GM08714 (cell line): Measurements from ENCODE around the gene BRSK2.
"Not testable (repeated sequence)": the region's sequence is repeated elsewhere in the genome, so short reads cannot be mapped to it uniquely, and the experiment has no call there.

Experiments used
- H3K4me3 ChIP-seq: fragments of 200-500 bp; sonication (Bioruptor generic); 2 replicates; pipeline ENCODE4 v1.5.1; 2014; ENCODE audit warnings: mild to moderate bottlenecking, low read length, inconsistent platforms
- ZNF274 ChIP-seq: IDR thresholded peaks from 2 replicates; pipeline ENCODE4 v1.6.1; 2012; ENCODE audit warnings: mild to moderate bottlenecking, low read depth, low read length

Gene BRSK2

DNA sequence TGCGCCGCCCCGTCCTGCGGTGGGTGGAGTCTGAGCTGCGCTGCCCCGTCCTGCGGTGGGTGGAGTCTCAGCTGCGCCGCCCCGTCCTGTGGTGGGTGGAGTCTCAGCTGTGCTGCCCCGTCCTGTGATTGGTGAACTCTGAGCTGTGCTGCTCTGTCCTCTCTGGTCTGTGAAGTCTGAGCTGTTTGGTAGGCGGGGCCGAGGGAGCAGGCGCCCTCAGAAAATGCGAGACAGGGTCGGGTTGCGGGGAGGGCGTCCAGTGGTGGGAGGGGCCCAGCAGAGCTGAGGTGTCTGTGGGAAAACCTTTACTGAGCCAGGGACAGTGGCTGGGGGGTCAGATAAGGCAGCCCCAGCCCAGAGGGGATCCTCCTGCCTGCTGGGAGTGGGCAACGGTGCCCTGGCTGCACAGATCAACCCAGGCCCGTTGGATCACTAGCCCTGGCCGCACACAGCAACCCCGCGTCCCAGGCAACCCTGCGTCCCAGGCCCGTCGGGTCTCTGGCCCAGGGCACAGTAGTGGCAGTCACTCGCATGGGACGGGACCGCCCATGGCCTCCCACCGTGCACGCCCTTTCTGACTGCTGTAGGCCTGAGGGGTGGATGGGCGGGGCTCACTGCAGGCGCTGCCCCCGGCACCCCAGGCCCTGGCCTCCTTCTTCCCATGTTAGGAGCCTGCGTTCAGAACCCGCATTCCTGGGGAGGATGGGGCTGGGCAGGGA lies 22.8 kb downstream of the BRSK2 start:
- H3K4me3 ChIP-seq = no peak overlapping the region
- TF ChIP-seq ZNF274 = no peak

DNA sequence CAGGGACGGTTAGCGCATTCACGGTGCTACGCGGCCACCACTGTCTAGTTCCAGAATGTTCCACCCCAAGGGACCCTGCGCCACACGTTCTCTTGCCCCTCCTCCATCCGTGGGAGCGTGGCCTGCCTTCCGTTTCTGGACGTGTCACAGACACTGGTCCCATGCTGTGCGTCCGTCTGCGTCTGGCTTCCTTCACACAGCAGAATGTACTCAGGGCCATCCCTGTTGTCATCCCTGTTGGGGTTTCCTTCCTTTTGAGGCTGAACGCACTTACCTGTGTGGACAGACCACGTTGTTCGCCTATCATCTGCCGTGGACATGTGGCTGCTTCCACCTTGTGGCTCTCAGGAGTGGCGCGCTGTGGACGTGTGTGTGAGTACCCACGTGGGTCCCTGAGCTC lies 24.9 kb downstream of the BRSK2 start:
- TF ChIP-seq ZNF274 = no peak
- H3K4me3 ChIP-seq = no peak overlapping the region

DNA sequence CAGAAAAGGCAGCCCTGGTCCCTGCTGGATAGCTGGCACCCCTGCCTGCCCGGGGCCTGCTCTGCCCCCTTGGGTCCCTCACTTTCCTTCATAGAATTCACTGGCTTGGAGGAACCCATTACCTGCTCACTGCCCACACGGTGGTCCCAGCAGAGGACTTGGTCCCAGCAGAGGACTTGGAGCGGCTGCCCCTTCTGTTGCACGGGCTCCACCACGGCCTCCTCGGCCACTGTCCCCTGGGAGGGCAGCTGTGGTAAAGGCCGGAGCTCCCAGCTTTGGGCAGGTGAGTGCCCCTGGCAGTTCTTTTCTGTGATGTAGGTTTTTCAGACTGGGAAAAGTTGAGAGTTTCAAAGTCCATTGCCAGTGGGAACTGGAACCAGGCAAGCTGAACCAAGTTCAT lies 25.9 kb downstream of the BRSK2 start:
- no peak overlapping the region for H3K4me3 ChIP-seq
- TF ChIP-seq ZNF274 = no peak

DNA sequence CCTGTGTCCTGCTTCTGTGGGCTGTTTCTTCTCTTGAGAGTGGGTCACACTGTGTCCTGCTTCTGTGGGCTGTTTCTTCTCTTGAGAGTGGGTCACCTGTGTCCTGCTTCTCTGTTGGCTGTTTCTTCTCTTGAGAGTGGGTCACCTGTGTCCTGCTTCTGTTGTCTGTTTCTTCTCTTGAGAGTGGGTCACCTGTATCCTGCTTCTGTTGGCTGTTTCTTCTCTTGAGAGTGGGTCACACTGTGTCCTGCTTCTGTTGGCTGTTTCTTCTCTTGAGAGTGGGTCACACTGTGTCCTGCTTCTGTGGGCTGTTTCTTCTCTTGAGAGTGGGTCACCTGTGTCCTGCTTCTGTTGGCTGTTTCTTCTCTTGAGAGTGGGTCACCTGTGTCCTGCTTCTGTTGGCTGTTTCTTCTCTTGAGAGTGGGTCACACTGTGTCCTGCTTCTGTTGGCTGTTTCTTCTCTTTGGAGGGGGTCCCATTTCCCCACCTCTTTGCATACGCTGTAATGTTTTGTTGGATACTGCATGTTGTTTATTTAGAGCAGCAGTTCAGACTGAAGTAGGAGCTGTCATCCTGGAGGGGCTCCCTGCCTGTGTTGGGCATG lies 28.6 kb downstream of the BRSK2 start:
- not testable (repeated sequence) for H3K4me3 ChIP-seq

DNA sequence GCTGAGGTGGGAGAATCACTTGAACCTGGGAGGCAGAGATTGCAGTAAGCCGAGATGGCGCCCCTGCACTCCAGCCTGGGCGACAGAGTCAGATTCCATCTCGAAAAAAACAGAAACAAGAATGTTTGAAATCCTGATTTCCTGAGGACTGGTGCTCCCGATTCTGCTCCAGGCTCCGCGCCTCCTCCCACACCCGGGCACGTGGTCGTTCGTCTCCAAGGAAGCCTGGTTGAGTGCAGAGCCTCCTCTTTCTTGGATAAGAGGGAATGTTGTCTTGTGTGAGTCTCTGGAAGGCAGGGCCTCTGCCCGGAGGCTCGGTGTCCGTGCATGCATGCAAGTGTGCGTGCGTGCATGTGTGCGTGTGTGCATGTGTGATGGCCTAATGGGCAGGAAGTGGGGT lies 30.1 kb downstream of the BRSK2 start:
- no peak for TF ChIP-seq ZNF274
- H3K4me3 ChIP-seq = no peak overlapping the region

DNA sequence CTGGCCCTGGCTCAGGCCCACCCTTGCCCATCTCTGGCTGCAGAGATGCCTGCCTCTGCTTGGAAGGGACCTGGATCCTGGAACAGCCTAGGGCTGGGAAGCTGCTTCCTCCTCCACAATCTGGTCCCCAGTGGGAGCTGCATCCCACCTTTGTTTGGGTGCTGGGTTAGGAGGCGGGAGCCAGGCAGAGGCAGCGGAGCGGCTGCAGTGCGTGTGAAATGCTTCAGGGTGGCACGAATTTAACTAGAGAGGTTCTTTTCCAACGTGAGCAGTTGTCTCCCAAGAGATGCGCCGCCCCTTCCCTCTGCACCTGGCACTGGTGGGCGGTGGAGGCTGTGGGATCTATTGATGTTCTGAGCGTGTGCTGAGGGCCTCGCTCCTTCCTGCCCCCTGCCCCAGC lies 31.6 kb downstream of the BRSK2 start:
- no peak for TF ChIP-seq ZNF274
- no peak overlapping the region for H3K4me3 ChIP-seq

DNA sequence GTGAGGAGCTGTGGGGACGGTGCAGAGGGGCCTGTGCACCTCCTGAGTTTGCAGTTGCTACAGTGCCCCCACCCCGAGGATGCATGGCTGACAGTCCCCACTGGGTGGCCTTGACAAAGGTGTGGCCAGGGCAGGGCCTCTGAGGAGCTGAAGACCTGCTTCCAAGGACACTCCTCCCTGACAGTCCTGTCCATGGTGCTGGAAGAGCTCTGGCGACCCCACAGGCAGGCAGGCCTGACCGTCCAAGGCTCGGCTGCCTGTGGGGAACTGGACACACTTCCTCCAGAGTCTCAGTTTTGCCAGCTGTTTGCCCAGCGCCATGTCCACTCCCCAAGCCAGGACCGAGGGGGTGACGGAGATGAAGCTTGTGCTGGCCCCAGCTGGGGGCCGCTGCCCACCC lies 32.7 kb downstream of the BRSK2 start:
- no peak for TF ChIP-seq ZNF274
- H3K4me3 ChIP-seq = no peak overlapping the region

DNA sequence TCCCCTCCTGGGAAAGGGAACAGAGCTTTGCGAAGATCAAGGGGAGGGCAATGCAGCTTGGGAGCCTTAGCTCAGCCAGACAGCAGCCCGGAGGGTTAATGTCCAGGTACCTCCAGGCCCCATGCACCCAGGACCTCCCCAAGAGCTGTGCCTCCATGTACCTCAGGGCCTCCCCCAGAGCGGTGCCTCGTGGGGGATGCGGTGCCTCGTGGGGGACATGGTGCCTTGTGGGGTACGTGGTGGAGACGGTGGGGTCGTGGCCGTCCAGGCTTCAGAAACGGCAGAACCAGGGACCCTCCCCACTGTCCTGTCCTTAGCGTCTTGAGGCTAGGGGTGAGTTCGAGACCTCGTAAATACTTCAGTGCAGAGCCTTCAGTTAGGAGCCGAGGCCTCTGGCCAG lies 33.2 kb downstream of the BRSK2 start:
- no peak overlapping the region for H3K4me3 ChIP-seq
- no peak for TF ChIP-seq ZNF274

DNA sequence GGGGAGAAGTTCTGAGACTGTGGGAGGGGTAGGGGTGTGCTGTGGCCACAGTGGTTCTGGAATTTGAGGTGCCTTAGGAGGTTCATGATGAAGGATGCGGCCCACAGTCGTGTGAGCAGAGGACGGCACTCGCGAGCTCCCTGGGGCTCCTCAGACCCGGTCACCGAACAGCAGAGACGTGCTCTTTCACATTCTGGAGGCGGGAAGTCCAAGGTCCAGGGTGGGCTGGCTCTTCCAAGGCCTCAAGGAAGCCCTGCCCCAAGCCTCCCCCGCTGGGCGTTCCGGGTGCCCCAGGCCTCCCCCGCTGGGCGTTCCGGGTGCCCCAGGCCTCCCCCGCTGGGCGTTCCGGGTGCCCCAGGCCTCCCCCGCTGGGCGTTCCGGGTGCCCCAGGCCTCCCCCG lies 33.7 kb downstream of the BRSK2 start:
- not testable (repeated sequence) for H3K4me3 ChIP-seq

DNA sequence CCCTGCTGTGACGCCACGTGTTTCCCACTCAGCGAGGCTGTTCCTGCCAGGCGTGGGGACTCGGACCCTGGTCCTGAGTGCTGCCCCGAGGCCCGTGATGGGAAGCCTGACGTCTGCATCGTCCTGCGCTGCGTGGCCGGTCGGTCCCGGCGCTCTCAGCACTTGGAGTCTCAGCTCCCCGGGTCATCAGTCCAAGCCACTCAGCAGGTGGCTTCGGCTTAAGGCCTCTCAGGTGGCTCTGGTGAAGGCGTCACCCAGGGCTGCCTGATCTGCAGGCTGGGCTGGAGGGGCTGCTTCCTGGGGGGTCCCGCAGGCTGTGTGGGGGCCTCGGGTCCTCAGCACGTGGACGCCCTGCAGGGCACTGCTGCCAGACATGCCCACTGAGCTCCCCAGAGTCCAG lies 35.3 kb downstream of the BRSK2 start:
- no peak for TF ChIP-seq ZNF274
- no peak overlapping the region for H3K4me3 ChIP-seq

DNA sequence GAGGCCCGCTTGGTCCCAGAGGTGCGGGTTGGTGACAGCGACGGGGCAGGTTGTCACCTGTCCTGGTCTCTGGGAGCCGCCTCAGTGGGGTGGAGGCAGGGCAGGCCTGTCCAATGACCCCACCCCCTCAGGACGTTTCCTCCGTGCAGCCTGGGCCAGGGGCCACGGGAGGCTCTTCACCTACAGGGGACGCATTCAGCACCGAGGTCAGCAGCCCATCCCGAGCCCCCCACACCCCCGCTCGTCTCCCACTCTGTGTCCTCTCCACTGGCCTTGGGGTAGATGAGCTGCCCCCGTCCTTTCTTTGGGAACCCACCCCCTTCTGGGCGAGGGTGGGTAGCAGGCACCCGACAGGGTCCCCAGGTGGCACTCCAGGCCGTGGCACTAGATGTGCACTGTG lies 35.7 kb downstream of the BRSK2 start:
- TF ChIP-seq ZNF274 = no peak
- H3K4me3 ChIP-seq = no peak overlapping the region

DNA sequence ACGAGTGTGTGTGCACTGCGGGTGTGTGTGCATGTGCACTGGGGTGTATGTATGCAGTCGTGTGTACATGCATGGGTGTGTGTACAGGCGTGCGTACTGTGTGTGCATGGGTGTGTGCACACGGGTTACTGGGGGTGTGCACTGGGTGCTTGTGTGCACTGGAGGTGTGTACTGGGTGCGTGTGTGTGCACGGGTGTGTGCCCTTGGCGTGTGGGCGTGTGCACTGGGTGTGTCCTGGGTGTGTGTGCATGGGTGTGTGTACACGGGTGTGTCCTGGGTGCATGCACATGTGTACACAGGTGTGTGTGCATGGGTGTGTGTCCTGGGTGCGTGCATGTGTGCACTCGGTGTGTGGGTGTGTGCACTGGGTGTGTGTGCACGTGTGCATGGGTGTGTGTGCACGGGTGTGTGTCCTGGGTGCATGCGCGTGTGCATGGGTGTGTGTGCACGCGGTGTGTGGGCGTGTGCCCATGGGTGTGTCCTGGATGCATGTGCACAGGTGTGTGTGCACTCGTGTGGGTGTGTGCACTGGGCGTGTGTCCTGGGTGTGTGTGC lies 39.1 kb downstream of the BRSK2 start:
- no peak for TF ChIP-seq ZNF274
- no peak overlapping the region for H3K4me3 ChIP-seq

DNA sequence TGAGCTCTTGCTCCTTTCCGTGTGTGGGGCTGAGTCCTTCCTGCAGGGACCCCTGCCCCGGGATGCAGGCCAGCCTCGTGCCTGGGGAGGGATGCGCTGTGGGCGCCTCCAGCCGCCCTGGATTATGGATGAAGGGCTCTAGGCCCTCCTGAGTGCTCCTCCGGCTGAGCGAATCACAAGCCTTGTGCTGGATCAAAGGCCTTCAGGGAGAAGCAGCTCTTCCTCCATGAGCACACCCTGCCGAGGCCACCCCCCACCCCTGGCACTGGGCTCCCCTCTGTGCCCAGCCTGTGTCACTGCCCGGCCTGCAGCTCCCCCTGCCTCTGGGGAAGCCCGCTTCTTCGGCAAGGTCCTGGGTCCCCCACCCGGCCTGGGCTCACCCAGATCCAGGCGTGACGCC lies 43.8 kb downstream of the BRSK2 start:
- no peak overlapping the region for H3K4me3 ChIP-seq
- no peak for TF ChIP-seq ZNF274

DNA sequence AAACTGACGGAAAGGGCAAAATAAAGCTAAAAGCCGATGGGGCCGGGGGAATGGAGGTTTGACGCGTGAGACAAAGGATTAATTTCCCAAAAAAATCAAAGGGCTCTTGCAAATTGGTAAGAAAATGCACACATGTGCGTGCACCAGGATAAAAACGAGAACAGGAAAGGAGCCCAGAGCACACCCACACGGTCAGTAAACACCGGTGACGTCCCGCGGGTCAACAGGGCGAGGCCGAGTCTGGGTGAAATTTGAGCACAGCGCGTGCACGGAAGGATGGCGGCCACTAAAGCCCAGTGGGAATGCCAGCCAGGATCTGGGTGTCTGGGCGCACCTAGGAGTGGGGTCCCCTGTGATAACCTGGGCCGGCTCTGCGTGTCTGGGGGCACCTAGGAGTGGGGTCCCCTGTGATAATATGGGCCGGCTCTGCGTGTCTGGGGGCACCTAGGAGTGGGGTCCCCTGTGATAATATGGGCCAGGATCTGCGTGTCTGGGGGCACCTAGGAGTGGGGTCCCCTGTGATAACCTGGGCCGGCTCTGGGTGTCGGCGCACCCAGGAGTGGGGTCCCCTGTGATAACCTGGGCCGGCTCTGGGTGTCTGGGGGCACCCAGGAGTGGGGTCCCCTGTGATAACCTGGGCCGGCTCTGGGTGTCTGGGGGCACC lies 44.4 kb downstream of the BRSK2 start:
- no peak overlapping the region for H3K4me3 ChIP-seq
- no peak for TF ChIP-seq ZNF274

DNA sequence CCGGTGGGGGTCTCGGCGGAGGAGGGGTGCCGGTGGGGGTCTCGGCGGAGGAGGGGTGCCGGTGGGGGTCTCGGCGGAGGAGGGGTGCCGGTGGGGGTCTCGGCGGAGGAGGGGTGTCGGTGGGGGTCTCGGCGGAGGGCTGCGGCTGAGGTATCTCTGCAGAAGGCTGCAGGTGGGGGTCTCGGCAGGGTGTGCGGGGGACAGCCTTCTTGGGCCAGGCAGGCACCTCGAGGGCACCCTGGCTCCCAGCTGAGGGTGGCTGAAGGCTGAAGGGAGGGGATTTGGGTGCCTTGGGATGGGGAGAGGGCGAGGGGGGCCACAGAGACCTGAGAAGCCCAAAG lies 45.7 kb downstream of the BRSK2 start:
- not testable (repeated sequence) for H3K4me3 ChIP-seq
